Fibroblast of mammary gland (primary cell): ENCODE data around the gene TCF3.

Source experiments
- DNase-seq: peaks from one replicate; pipeline ENCODE4 v3.0.0-alpha.2; 2010; ENCODE audit warnings: low read depth
- H3K4me3 ChIP-seq: 2 replicates; pipeline ENCODE4 v1.5.1; 2011; ENCODE audit warnings: low read depth, mild to moderate bottlenecking, low read length, moderate library complexity; ENCODE audit not compliant: control insufficient read depth
- TF ChIP-seq, protein P1 (sequence below): conservative IDR thresholded peaks from 2 replicates; pipeline ENCODE4 v1.5.1; 2011; ENCODE audit warnings: low read depth, low read length, inconsistent platforms; ENCODE audit not compliant: control insufficient read depth, insufficient read depth

Gene TCF3

DNA sequence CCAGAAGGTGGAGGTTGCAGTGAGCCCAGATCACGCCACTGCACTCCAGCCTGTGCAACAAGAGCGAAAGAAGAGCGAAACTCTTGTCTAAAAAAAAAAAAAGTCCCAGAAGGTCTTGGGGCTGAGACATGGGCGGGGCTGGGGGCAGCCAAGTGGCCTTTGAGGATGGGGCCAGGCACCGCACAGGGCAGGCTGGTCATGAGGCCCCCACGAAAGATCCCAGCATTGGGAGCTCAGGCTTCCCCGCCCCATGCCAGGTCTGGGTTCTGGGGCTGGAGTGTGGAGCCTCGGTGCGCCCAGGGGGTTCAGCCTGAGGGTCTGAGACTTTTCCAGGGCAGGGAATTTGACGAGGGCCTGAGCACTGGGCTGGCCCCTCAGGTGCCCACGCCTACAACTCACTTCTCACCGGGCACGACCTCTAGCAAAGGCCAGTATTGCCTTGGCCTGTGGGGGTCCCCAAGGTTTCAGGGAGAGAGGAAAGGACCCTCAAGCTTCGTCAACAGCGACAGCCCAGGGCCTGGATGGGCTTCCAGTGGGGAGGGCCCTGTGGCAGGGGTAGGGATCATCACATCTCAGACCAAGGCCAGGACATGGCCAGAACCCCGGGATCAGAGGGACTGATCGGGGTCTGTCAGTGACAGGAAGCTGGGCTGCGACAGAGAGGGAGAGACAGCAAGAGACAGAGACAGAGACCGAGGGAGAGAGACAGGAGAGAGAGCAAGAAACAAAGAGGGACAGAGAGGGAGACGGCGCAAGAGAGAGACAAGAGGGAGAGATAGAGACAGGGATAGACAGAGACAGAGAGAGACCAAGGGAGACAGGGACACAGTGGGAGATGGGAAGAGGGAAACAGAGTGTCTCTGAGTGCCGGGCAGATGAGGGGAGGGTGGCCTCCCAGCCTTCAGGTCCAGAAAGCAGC lies 76.8 kb downstream of the TCF3 start:
- DNase-seq, result no peak
- TF ChIP-seq, protein P1, sequence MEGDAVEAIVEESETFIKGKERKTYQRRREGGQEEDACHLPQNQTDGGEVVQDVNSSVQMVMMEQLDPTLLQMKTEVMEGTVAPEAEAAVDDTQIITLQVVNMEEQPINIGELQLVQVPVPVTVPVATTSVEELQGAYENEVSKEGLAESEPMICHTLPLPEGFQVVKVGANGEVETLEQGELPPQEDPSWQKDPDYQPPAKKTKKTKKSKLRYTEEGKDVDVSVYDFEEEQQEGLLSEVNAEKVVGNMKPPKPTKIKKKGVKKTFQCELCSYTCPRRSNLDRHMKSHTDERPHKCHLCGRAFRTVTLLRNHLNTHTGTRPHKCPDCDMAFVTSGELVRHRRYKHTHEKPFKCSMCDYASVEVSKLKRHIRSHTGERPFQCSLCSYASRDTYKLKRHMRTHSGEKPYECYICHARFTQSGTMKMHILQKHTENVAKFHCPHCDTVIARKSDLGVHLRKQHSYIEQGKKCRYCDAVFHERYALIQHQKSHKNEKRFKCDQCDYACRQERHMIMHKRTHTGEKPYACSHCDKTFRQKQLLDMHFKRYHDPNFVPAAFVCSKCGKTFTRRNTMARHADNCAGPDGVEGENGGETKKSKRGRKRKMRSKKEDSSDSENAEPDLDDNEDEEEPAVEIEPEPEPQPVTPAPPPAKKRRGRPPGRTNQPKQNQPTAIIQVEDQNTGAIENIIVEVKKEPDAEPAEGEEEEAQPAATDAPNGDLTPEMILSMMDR, result no peak
- H3K4me3 ChIP-seq, result no peak overlapping the region

DNA sequence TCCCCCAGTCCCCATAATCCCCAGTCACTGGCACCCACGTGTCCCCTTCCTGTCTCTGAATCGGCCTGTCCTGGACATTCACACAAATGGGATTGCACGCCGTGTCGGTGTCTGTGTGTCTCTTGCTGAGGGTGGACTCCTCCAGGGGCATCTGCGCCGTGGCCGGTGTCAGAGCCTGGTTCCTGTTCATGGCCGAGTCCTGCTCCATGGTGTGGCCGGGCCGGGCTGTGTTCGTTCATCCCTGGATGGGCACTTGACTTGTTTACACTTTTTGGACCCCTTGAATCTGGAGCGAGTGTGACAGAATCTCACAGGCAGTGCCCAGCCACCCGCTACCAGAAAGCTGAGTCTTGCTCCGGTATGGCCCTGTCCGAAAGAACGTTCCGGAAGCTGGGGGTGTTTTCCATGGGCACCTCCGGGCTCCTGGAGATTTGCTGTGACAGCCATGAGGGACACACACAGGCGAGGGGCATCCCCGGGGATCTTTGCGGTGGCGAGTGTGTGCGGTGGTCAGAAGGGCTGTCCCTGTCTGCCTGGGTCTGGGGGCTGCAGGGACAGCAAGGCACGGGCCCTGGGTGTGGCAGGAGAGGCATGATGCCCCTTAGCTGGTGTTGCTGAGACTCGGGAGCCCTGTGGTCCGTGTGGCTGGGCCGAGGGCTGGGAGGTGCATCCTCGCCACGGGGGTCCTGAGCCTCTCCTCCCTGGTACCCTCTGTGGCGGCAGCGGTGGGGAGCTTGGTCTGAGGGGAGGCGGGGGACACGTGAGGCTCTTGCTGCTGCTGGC lies 77.9 kb downstream of the TCF3 start:
- H3K4me3 ChIP-seq, result no peak overlapping the region
- no peak for DNase-seq
- TF ChIP-seq, protein P1, result no peak

DNA sequence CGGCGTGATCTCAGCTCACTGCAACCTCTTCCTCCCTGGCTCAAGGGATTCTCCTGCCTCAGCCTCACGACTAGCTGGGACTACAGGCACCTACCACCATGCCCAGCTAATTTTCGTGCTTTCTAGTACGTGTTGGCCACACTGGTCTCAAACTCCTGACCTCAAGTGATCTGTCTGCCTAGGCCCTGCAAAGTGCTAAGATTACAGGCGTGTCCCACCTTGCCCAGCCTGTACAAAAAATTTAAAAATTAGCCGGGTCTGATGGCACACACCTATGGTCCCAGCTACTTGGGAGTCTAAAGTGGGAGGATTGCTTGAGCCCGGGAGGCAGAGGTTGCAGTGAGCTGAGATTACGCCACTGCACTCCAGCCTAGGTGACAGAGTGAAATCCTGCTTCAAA lies 79.6 kb downstream of the TCF3 start:
- TF ChIP-seq, protein P1, result no peak
- H3K4me3 ChIP-seq, result no peak overlapping the region
- DNase-seq, result no peak

DNA sequence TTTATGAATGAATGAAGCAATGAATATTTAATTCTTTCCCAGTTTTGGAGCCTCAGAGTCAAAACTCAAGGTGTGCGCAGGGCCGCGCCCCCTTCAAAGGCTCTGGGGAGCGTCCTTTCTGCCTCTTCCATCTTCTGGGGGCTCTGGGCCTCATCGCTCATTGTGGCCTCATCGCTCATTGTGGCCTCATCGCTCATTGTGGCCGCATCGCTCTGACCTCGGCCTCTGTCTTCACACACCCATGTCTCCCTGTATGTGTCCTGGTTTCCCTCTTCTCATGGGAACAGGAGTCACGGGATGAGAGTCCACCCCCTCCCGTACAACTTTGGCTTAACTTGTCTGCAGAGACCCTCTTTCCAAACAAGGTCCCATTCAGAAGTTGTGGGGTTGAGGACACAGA lies 81.1 kb downstream of the TCF3 start:
- TF ChIP-seq, protein P1, result no peak
- no peak for DNase-seq
- no peak overlapping the region for H3K4me3 ChIP-seq

DNA sequence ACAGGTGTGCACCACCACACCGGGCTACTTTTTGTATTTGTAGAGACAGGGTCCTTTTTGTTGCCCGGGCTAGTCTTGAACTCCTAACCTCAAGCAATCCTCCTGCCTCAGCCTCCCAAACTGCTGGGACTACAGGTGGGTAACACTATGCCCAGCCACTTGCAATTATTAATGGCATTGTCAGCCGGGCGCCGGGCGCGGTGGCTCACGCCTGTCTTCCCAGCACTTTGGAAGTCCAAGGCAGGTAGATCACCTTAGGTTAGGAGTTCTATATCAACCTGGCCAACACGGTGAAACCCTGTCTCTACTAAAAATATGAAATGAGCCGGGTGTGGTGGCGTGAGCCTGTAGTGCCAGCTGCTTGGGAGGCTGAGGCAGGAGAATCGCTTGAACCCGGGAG lies 81.6 kb downstream of the TCF3 start:
- TF ChIP-seq, protein P1, result no peak
- no peak overlapping the region for H3K4me3 ChIP-seq
- no peak for DNase-seq

DNA sequence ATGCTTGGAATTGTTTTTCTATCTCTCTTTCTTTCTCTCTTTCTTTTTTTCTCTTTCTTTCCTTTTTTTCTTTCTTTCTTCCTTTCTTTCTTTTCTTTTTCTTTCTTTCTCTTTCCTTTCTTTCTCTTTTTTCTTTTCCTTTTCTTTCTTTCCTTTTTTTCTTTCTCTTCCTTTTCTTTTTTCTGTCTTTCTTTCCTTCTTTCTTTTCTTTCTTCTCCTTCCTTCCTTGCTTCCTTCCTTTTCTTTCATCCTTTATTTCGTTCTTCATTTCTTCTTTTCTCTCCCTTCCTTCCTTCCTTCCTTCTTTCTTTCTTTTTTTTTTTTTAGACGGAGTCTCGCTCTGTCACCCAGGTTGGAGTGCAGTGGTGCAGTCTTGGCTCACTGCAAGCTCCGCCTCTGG lies 82.4 kb downstream of the TCF3 start:
- TF ChIP-seq, protein P1, result no peak
- no peak overlapping the region for H3K4me3 ChIP-seq
- no peak for DNase-seq
